GM12865 (cell line): ENCODE results near the gene GPC5.

ENCODE experiments used
- DNase-seq: peaks from one replicate; pipeline ENCODE4 v3.0.0; 2010; ENCODE audit warnings: low read depth
- H3K4me3 ChIP-seq: 2 replicates; pipeline ENCODE4 v1.5.1; 2011; ENCODE audit warnings: mild to moderate bottlenecking, low read depth, low read length, control low read depth
- TF ChIP-seq, protein P1 (sequence below): IDR thresholded peaks from 2 replicates; pipeline ENCODE4 v1.5.1; 2011; ENCODE audit warnings: low read length, control low read depth, low read depth, inconsistent platforms; ENCODE audit not compliant: insufficient read depth; ENCODE audit errors: missing control alignments

The GPC5 gene

DNA sequence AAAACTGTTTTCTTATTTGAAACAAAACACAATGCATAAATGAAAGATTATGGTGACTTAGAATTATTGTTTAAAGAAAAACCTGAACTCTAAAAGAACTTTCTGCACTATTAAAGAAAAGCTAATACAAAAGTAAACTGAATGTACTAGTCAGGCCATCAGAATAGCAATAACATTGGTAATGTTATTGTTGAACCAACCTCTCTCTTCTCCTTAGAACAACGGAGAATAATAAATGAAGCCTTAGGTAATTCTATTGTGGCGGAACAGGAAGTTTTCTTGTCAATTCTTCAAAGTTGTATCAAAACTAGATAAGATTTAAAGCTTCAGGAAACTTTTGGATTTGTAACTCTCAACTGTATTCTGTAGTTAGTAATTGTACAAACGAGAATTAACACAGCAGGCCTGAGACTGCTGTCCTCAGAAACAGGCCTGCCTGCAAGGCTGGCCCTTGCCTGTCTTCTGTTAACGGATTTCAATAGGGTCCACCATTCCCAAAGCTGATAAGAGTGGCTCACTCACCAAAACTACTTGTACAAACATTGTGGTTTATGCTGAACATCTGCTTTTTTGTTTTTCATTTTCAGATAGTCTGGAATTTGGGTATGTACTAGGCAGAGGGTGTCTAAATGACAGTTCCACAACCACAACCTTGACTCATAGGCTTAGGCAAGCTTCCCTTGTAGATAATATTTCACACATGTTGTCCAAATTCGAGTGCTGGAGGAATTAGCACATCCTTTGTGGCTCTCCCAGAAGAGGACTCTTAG, 825.8 kb downstream of the GPC5 start:
- TF ChIP-seq, protein P1, sequence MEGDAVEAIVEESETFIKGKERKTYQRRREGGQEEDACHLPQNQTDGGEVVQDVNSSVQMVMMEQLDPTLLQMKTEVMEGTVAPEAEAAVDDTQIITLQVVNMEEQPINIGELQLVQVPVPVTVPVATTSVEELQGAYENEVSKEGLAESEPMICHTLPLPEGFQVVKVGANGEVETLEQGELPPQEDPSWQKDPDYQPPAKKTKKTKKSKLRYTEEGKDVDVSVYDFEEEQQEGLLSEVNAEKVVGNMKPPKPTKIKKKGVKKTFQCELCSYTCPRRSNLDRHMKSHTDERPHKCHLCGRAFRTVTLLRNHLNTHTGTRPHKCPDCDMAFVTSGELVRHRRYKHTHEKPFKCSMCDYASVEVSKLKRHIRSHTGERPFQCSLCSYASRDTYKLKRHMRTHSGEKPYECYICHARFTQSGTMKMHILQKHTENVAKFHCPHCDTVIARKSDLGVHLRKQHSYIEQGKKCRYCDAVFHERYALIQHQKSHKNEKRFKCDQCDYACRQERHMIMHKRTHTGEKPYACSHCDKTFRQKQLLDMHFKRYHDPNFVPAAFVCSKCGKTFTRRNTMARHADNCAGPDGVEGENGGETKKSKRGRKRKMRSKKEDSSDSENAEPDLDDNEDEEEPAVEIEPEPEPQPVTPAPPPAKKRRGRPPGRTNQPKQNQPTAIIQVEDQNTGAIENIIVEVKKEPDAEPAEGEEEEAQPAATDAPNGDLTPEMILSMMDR, result no peak
- DNase-seq, result no peak
- H3K4me3 ChIP-seq, result no peak overlapping the region

DNA sequence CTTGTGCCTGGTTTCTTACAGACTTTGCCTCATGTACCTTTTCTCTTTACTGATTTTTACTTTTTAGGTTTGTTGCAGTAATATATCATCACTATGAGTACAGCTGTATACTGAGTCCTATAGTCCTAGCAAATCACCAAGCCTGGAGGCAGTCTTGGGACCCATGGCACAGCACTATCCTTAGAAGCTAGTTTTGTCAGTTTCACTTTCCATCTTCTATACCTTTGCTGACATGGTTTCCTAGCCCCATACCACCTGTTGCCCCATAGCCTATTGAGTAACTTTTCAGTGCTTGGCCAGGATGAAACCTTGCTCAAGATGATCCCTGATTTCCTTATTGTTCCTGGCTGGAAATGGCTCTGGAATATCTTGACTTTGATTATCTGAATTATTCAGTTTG, 826.4 kb downstream of the GPC5 start:
- TF ChIP-seq, protein P1, result no peak
- DNase-seq, result no peak

GRCh38 chr13:92225861-92226260, 827.4 kb downstream of the GPC5 start:
- no peak for DNase-seq
- TF ChIP-seq, protein P1, result no peak
- H3K4me3 ChIP-seq, result no peak overlapping the region

More for the DNA sequence above, 826.4 kb downstream of the GPC5 start:
- no peak overlapping the region for H3K4me3 ChIP-seq

- no peak overlapping the region for H3K4me3 ChIP-seq
- TF ChIP-seq, protein P1, result no peak
- no peak for DNase-seq
These were observed 834.5 kb downstream of the GPC5 start for GRCh38 chr13:92232871-92233270.

DNA sequence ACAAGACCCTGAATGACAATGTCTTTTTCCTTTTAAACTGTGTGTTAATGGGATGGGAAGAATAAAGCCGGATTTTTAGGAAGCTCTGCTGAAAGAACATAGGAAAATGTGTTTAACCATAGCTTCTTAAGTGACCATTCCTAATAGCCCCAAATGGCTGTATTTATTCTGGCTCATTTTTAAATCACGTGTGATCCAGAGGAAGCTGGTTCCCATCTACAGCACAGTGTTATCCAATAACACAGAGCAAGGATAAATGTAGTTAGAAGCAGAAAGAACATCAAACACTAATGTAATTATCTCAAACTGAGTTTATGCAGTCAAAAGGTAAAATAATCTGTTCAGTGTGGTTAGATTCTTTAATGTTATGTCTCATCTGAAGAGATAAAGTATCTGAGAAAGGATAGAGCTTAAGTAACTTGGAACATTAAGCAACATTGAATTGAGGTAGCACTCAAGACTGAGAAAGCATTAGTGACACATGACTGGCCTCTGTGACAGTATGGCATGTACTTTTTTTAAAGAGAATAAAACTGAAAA, 853.3 kb downstream of the GPC5 start:
- no peak for DNase-seq
- TF ChIP-seq, protein P1, result no peak
- H3K4me3 ChIP-seq, result no peak overlapping the region

GRCh38 chr13:92255526-92255925, 857.1 kb downstream of the GPC5 start:
- H3K4me3 ChIP-seq, result no peak overlapping the region
- TF ChIP-seq, protein P1, result no peak
- DNase-seq, result no peak

- H3K4me3 ChIP-seq, result no peak overlapping the region
- DNase-seq, result no peak
- TF ChIP-seq, protein P1, result no peak
These were observed 857.8 kb downstream of the GPC5 start for GRCh38 chr13:92256211-92256610.
